Fibroblast of gingiva (primary cell): ENCODE measurements around the gene SLC35B4.
"Not testable (repeated sequence)": the region's sequence is repeated elsewhere in the genome, so short reads cannot be mapped to it uniquely, and the experiment has no call there.

Experiments used
- DNase-seq: peaks from one replicate; pipeline ENCODE4 v3.0.0-alpha.2; 2011; ENCODE audit warnings: low read depth

The SLC35B4 gene

DNA sequence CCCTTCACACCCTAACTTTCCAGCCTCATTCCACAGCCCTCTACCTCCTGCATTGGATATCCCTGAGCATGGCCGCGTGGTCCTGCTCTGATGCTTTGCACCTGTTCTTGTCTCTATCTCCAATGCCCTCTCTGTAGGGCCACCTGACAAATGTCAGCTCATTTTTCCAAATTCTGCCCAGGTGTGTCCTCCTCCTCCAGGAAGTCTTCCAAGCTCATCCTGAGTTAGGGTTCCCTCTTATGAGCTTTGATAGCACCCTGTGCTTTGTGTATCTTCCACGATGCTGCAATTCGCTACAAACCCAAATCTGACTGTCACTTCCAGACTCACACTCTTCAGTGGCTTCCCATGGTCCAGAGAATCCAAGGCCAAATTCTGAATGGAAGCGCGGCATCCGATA is 14.7 kb upstream of the SLC35B4 start:
- DNase-seq, result no peak

DNA sequence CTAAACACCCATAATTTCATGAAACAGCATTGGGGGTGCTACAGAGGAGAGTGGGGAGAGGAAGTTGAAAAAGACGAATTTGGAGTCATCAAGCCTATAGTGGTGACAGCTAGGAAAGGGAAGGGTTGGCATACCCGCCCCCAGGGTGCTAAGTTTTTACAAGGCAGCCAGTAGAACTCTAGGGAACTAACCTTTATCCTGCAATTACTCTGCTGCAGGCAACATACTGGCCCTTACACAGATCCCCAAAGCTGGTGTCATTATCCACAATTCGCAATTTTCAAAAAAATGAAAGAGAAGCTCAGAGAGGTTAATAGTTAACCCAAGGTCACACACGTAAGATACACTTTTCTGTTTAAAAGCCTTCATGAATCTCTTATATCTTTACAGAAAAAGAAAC is 14.2 kb upstream of the SLC35B4 start:
- no peak for DNase-seq

DNA sequence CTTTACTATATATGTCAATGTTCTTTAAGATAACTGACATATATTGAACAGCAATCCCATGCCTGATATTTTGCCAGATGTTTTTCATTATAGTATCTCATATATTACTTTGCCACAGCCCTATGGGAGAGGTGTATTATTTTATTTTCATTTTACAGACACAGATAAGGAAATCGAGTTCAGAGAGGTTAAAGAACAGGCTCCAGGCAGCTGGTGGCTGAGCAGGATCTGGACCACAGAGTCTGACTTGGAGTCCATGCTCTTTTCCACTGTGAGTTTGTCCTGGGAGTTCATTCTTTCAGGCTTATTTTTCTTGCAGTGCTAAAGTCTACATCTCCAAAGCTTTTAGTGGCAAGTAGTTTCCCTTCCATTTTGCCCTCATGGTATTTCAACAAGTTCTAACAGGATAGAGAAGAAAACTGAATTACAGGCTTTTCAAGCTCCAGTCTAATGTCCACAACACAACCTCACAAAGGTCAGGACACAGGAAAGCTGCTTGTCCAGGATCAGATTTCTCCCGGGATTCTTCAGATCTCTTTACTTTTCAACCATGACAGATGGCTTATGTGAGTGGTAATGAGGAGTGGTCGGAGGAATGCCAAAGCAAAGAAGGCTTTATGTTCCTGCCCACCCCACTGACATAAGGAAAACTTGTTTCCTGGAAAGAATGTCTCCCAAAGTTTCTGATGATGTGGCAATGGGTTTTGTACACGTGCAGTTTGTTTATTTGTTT is 13.1 kb upstream of the SLC35B4 start:
- DNase-seq, result no peak

DNA sequence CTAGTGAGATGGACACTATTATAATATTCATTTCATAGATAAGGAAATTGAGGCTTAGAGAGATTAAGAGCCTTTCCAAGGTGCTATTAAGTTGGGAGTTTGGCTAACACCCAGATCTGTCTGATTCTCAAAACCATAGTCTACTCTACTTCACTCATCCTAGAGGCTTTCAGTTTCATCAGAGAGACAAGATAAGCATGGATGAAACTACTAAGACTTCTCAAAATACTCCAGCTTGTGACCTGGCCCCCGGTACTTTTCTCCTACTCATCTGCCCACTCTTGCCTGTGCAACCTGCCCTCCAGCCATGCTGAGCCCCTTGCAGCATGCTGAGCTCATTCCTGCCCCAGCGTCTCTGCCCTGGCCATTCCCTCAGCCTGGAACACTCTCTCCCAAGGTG is 12.2 kb upstream of the SLC35B4 start:
- no peak for DNase-seq

DNA sequence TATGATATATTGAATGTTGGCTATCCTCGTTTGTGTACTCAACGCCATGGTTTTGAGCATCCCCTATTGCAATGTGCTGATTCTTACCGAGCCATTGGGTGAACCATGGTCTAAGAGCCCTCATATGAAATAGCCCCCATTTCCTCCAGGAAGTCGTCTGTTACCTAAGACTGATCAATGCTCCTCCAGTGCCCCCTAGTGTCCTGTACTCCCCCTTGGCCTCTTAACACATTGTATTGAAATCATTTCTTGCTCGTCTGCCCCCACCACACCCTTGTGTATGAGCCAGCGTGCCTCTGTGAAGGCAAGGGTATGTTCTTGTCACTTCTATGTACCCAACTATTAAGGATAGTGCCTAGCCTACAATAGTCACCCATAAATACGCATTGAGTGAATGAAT is 11.2 kb upstream of the SLC35B4 start:
- peak; percentile 14 for DNase-seq

DNA sequence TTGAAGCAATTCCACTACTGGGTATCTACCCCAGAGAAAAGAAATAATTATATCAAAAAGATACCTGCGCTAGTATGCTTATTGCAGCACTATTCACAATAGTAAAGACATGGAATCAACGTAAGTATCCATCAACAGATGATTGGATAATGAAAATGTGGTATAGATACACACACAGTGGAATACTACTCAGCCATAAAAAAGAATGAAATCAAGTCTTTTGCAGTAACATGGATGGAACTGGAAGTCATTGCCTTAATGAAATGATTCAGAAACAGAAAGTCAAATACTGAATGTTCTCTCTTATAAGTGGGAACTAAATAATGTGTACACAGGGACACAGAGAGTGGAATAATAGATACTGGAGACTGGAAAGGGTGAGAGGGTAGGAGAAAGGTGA is 7.4 kb upstream of the SLC35B4 start:
- no peak for DNase-seq

DNA sequence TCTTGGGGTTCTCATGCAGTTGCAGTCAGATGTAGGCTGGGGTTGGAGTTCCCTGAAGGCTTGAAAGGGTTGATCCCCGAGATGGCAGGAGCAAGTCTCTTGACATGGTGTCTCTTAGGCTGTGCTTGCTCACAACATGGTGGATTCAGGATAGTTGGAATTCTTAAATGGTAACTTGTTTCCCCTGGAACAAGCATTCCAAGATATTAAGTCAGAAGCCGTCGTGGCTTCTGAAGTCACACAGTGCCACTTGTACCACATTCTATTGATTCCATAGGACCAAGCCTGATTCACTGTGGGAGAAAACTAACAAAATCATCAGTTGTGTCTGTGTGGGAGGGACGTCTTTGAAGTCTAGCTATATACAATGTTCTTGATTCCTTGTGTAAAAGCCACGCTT is 3.5 kb upstream of the SLC35B4 start:
- no peak for DNase-seq

DNA sequence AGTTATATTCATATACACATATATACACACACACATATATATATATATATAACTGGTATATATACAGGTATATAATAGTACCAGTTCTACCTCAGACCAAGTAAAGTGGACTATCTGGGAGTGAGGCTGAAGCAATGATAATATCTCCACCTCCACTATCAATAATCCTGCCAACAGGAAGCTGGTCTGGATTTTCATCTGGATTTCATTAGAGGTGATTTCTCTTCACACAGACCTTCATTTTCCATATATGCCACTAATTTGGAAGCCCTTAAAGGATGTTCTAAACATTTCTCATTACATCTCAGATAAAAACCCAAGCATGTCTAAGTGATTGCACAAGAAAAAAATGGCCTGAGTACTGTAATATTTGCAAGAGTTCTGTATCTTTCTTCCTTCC is 1.7 kb upstream of the SLC35B4 start:
- no peak for DNase-seq

DNA sequence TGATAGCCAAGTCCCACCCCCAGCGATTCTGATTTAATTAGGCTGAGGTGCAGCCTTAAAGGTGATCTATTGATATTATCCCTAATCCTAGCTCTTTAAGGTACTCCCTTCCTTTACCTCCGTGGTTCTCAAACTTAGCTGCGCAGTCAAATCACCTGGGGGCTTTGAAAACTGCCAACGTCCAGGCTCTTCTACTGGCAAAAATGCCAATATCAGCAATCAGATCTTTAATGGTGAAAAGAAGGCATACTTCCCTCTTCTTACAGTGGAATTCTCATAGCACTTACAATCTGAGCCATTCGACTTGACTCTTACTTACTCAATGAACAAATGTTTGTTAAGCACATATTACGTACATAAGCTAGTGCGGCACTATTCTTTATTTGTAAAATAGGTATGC is 704 bp upstream of the SLC35B4 start:
- DNase-seq, result no peak

DNA sequence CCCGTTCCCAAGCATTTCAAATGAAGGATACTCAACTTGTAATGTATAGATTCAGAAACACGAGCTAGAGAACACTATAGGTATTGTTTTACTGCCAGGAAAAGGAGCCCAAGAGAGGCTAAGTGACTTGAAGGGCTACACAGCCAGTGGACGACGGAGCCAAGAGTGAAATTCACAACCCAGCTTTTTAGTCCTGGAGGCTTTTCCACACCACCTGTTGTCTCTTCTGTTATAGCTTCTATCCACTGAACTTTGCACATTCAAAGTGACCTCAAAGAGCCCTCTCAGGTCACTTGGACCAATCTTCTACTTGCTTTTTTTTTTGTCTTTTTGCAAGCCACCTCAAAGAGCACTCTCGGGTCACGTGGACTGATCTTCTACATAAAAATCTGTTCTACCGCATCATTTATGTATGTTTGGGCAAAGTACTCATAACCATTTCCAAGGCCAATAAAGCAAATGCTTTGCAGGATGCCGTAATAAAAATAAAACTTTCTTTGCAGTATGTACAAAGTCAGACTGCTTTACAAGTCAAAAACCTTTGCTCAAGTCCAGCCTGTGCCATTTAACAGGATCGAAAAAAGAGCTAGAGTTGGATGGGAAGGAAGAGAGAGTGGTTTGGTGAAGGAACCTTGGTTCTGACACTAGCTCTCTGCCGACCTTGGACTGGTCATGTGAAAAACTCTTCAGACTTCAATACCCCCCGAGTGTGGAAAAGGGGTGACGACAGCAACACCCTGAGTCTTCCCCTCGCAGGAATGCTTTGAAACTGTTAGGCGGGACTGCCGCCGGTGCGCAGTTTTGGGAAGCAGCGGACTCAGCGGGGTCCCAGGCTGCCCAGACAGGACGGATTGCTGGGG is 821 bp downstream of the SLC35B4 start:
- peak; percentile 14 for DNase-seq

DNA sequence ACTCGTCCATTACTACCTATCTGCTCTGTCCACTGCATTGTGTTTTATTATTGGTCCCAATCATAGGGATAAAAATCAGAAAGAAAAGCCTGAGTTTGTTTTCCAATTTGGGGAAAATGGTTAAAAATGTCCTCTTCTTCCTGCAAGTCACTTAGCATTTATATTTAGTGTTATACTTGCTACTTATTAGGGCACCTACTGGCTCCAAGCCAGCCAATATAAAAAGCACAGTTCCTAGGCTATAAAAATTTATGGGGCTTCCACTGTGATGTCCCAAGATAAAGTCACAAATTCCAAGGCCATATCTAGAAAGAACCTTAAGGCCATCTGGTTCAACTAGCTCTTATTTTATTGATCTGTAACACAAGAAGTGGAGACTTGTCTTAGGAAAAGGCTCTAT is 3.2 kb downstream of the SLC35B4 start:
- no peak for DNase-seq

DNA sequence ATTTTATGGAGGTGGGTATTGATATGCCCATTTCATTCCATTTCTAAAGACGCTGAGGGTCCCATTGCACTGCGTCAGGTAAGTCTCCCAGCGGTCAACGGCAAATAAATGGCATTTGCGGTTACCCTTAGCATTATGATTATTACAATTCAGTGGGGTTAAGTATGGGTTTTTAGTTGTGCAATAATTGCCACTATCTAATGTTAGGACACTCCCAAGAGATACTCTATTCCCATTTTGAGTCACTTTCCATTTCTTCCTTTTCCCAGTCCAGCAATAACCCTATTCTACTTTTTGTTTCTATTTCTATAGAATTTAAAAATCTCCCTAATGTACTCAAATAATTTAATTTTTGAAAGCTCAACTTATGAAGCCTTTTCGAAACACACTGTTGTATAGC is 4.0 kb downstream of the SLC35B4 start:
- no peak for DNase-seq

DNA sequence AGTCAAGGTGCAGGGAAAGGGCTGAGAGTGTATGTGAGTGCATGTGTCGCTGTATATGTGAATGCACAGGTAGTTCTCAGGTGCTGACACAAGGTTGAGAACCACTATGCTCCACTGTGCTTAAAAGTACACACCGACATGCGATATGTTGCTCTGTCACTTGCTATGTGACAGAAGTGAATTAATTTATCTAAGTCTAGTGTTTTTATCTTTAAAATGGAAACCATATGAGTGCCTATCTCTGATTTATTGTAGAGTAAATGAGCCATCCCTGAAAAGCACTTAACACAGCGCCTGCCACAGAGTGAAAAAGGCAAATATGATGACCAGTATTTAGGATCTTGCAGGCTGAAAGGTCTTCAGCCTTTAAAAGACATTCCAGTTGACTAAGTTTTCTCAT is 4.9 kb downstream of the SLC35B4 start:
- no peak for DNase-seq

DNA sequence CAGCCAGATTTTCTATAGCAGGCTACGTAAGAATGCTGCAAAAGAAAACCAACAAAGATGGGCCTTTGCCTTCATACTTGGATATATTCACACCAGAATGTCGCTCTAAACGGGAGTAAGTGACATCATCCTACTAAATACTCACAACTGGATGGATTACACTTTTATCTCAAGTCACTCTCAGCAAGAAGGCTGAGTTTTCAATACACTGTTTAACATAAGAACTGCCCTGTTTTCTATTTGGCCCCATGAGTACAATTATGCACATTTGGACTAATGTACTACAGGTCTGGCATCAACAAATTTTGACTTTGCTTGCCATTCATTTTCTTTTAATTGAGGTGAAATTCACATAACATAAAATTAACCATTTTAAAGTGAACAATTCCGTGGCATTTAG is 8.2 kb downstream of the SLC35B4 start:
- DNase-seq, result no peak

DNA sequence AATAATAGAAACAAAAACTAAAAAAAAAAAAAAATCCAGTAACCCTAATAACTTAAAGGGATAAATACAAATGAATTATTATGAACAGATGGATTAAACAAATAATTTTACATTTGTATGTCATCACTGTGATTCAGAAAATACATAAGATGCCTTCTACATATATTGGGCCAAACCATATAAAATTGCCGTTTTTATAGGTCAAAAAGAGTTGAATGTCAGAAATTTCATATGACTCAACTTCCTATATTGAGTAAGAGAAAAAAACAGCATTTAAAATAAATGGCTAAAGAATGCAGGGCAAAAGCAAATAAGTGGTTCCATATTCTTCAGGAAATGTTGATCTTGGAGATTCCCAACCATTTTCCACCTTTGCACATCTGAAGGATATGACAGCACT is 9.4 kb downstream of the SLC35B4 start:
- DNase-seq, result no peak

DNA sequence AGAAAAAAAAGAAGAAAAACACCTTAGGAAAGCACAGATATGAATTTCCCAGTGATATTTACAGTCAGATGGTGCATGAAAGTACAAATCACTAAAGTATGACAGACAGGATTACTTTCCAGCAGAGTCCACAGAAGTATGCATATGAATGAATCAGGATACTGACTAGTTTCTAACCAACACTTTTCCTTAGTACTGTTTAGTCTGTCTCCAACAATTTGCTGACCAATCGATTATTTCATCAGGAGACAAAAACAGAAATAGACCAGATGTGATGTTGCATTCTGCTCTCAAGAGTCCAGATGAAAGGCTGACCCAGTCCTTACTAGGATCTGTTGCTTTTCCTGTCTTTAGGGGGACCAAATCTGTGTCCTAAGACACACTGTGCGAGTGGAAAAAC is 14.6 kb downstream of the SLC35B4 start:
- no peak for DNase-seq

DNA sequence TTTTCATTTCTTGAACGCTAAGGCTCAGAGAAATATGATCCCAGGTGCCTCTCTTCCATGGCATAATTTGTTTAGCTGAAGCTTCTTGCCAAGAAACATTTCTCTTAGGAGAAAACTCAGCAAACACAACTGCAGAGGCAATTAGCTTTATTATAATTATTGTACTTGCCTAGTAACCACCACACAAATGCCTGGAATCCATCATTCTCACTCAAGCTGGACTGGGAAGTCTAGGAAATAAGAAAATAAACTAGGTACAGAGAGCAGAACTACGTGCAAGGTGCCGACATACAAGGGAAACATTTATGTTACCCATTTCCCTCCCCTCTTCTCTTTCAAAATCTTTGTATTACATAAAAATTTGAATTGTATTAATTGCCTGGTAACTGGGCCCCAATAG is 15.1 kb downstream of the SLC35B4 start:
- DNase-seq, result no peak

DNA sequence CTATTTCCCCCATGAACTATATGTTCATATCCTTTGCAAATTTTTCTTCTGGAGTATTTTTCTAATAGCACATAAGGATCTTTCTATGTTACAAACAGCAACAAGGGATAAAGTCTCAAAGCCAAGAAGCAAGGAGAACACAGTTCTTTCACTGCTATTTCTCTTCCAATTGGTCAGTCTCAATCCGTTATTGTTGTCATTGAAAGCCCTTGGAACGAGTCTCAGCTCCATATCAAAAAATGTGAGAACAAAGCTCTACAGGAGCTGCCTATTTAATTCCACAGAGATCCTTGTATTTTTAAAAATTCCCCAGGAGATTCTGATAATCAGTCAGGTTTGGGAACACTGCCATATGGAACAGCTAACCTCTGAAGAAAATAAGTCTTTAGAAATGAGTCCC is 15.7 kb downstream of the SLC35B4 start:
- no peak for DNase-seq

DNA sequence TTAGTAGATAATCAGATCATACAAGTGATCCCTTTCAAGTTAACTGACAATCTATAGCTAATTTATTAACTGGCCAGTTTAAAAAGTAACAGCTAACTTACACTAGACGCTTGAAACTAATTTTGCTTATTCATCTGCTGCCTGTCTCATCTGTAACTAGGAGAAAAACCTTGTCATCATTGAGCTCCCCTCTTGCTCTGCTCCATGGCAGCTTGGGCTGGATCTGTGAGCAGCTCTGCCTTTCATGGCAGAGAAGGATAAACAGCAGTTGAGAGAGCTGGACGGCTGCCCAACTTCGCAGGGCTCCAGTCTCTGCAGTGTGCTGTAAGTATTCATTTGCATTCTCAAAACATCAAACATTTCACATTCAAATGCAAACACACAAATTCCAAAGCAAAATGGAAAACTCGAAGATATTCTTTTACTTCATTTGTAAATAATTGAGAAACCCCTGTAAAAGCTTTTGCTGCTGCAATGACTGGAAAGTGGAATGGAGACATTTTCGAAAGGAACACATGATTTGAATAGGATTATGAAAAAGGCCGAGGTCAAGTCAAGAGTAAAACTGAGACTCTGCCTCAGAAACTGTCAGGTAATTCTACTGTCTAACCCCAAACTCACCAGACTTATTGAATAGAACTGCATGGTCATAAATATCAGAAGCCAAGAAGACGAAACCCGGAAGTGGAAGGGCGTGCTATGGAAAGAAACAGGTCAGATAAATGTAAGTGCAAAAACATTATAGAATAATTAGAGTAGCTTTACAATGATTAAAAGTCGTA is 17.6 kb downstream of the SLC35B4 start:
- DNase-seq, result peak; percentile 36

DNA sequence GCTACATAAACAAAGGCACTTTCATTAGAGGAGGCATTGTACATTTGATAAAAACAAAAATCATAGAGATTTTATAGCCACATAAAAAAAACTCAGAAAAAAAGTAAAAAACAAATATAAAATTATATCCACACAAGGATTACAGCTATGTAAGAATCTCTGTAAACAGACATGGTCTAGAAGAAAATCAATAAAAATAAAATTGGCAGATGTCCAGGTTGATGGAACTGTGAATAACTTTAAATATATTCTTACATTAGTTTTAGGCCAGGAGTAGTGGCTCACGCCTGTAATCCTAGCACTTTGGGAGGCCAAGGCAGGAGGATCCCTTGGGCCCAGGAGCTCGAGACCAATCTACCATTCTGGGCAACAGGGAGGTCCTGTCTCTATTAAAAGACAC is 19.2 kb downstream of the SLC35B4 start:
- no peak for DNase-seq

DNA sequence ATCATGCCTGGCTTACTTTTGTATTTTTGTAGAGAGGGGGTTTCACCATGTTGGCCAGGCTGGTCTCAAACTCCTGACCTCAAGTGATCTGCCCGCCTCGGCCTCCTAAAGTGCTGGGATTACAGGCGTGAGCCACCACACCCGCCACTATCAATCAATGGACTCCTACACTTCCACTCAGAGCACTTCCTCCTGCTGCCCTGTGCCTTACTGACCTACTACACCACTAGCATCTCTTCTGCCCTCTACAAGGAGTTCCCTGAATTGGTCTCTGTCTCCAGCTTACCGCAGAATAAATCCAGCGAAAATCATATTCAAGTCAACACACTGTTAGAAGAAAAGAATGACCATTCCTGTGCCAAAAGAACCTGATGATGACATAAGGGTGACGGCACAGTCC is 20.7 kb downstream of the SLC35B4 start:
- DNase-seq, result not testable (repeated sequence)

DNA sequence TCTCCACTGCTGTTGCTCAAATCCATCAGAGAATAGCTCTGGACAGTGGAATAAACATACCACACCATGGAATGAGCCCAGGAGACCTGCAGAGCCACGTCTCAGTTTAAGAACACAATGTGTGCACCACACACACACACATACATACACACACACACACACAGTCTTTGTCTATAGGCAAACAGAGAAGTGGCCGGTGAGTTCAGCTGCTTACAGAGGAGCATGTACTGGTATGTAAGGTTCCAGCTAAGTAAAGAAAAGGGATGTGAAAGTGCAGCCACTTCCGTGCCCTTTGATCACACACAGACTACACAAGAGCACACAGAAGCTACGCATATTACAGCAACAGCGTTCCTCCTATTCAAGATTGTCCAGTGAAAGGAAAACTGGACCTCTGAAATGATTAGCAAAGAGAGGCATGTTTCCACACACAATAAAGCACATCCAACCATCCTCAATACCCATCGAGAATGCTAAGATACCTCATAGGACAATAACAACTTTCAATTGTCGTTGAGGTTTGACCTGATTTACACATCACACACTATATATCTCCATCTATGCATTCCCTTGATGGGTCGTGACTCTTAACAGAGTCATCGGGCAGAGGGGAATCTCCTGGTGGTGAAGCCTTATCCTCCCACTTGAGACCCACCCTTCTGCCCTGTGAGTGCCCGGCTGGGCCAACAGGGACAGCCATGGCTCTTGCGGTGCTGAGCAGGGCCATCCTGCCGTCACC is 23.6 kb downstream of the SLC35B4 start:
- DNase-seq, result no peak
